KMS-11 (cell line): ENCODE results near the gene ATF3.

ENCODE experiments used
- H2AFZ ChIP-seq: fragments of 200-600 bp; sonication (generic); 2 replicates; pipeline ENCODE4 v1.6.1; 2016; ENCODE audit warnings: antibody characterized with exemption, mixed run types, low read depth
- H3K27ac ChIP-seq: fragments of 200-600 bp; sonication (generic); 2 replicates; pipeline ENCODE4 v1.6.1; 2016; ENCODE audit warnings: mild to moderate bottlenecking, mixed run types
- H3K27me3 ChIP-seq: fragments of 200-600 bp; sonication (generic); 2 replicates; pipeline ENCODE4 v1.6.1; 2017; ENCODE audit warnings: mild to moderate bottlenecking, low read depth, mixed run types, moderate library complexity; ENCODE audit not compliant: insufficient read depth
- H3K36me3 ChIP-seq: fragments of 200-600 bp; sonication (generic); 2 replicates; pipeline ENCODE4 v1.6.1; 2017; ENCODE audit warnings: mild to moderate bottlenecking, mixed run types; ENCODE audit not compliant: insufficient read depth
- H3K4me1 ChIP-seq: fragments of 200-600 bp; sonication (generic); 2 replicates; pipeline ENCODE4 v1.6.1; 2016; ENCODE audit warnings: mild to moderate bottlenecking, low read depth, mixed run types; ENCODE audit not compliant: poor library complexity, severe bottlenecking
- H3K4me2 ChIP-seq: fragments of 200-600 bp; sonication (generic); 2 replicates; pipeline ENCODE4 v1.7.0; 2016; ENCODE audit warnings: mild to moderate bottlenecking, mixed run types
- H3K4me3 ChIP-seq: fragments of 200-600 bp; sonication (generic); IDR thresholded peaks from 2 replicates; pipeline ENCODE4 v1.6.1; 2017; ENCODE audit warnings: low read depth, low read length, mixed read lengths; ENCODE audit not compliant: insufficient read depth
- H3K79me2 ChIP-seq: fragments of 200-600 bp; sonication (generic); 2 replicates; pipeline ENCODE4 v1.6.1; 2016; ENCODE audit warnings: low read depth, mixed run types; ENCODE audit not compliant: insufficient read depth
- H3K9ac ChIP-seq: fragments of 200-600 bp; sonication (generic); 2 replicates; pipeline ENCODE4 v1.6.1; 2016; ENCODE audit warnings: mild to moderate bottlenecking, mixed run types
- H4K20me1 ChIP-seq: fragments of 200-600 bp; sonication (generic); 2 replicates; pipeline ENCODE4 v1.6.1; 2016; ENCODE audit warnings: mild to moderate bottlenecking, mixed run types; ENCODE audit not compliant: insufficient read depth
- CTCF ChIP-seq: fragments of 200-600 bp; sonication (generic); conservative IDR thresholded peaks from 2 replicates; pipeline ENCODE4 v1.6.1; 2017; ENCODE audit warnings: low read depth, mild to moderate bottlenecking, antibody characterized with exemption, low read length, moderate library complexity, mixed read lengths

The ATF3 gene

GRCh38 chr1:212669600-212669999 is 61.0 kb downstream of the ATF3 start:
- Histone ChIP-seq H4K20me1 (no peaks in the 10 kb centered on the region), H3K4me1 (peaks cover 11% of the 10 kb centered on the region), H3K36me3 (no peaks in the 10 kb centered on the region), H3K27me3 (no peaks in the 10 kb centered on the region), H3K27ac (no peak overlapping the region), H2AFZ (no peak overlapping the region), H3K4me3 (no peak overlapping the region), H3K4me2 (no peak overlapping the region), H3K9ac (no peak overlapping the region), H3K79me2 (no peaks in the 10 kb centered on the region)
- TF ChIP-seq CTCF = no peak

DNA sequence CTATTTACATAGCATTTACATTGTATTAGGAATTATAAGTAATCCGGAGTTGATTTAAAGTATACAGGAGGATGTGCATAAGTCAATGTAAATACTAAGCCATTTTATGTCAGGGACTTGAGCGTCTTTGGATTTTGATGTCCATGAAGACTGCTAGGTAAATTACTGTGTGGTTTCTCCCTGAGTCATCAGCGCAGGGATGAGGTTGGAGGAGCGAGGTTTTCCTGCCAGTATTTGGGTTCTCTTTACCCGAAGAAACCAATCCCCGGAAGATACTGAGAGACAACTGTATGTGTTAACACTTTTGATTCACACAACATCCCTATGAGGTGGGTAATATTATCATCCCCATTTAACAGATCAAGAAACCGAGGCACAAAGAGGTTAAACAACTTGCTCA is 61.7 kb downstream of the ATF3 start:
- Histone ChIP-seq H3K36me3 (no peaks in the 10 kb centered on the region), H3K27me3 (no peaks in the 10 kb centered on the region), H3K4me2 (no peak overlapping the region), H3K4me1 (peaks cover 11% of the 10 kb centered on the region), H3K79me2 (no peaks in the 10 kb centered on the region), H3K9ac (no peak overlapping the region), H2AFZ (no peak overlapping the region), H3K27ac (no peak overlapping the region), H3K4me3 (no peak overlapping the region), H4K20me1 (no peaks in the 10 kb centered on the region)
- TF ChIP-seq CTCF = no peak
